Gastroesophageal sphincter (tissue), 3 donors: ENCODE data around the gene PLA2G4A.

Experiments
- CTCF ChIP-seq, 4 experiments: fragments of 200-600 bp in 2 of 4; fragments of 450-650 bp in 2 of 4; sonication (generic) in 1 of 4; IDR thresholded peaks; one replicate each; pipeline ENCODE4 v1.5.1; 2017 to 2019; ENCODE audit warnings: antibody characterized with exemption in 4 of 4, mild to moderate bottlenecking in 2 of 4, moderate library complexity in 2 of 4
- EP300 ChIP-seq: sonication (generic); formaldehyde crosslinking; IDR thresholded peaks from one replicate; pipeline ENCODE4 v1.6.1; 2017; ENCODE audit warnings: antibody characterized with exemption, mild to moderate bottlenecking
- POLR2A ChIP-seq, 2 donors: fragments of 450-650 bp; IDR thresholded peaks; one replicate each; pipeline ENCODE4 v1.6.1; 2017; ENCODE audit warnings: antibody characterized with exemption in 2 of 2, mild to moderate bottlenecking in 2 of 2, moderate library complexity in 1 of 2

- no peak for TF ChIP-seq POLR2A (IDR thresholded peaks at IDR 0.05)
- no peak for TF ChIP-seq CTCF (IDR thresholded peaks at IDR 0.05)
- no peak for TF ChIP-seq EP300
These were observed 37.1 kb downstream of the PLA2G4A start for GRCh38 chr1:186865857-186866256.
